ENCODE results near the gene TEX261.
A peak's percentile ranks its signal among the peaks of the same experiment; 100 is the strongest.
"Not testable (repeated sequence)": the region's sequence is repeated elsewhere in the genome, so short reads cannot be mapped to it uniquely, and the experiment has no call there.

Gene TEX261

GRCh38 chr2:70994699-70995425 is at the start of gene TEX261:
TEX261 (minus strand) TSS chr2:70994873; CDS start chr2:70994757, 116 bp downstream.
- DNase-seq, result peak; percentile 95

GRCh38 chr2:71043531-71044407 is 49.1 kb upstream of the TEX261 start:
- no peak for DNase-seq

GRCh38 chr2:71042287-71042686 is 47.6 kb upstream of the TEX261 start:
- DNase-seq, result no peak

- DNase-seq, result not testable (repeated sequence)
Measured at GRCh38 chr2:71036296-71036695, 41.6 kb upstream of the TEX261 start.

GRCh38 chr2:71023553-71024243 is 29.0 kb upstream of the TEX261 start:
- not testable (repeated sequence) for DNase-seq

- DNase-seq, result not testable (repeated sequence)
Measured at GRCh38 chr2:71021394-71021793, 26.7 kb upstream of the TEX261 start.

- not testable (repeated sequence) for DNase-seq
Measured at GRCh38 chr2:71019989-71020388, 25.3 kb upstream of the TEX261 start.

GRCh38 chr2:71018625-71019024 is 24.0 kb upstream of the TEX261 start:
- no peak for DNase-seq

GRCh38 chr2:71011786-71012185 is 17.1 kb upstream of the TEX261 start:
- not testable (repeated sequence) for DNase-seq

- DNase-seq, result no peak
Measured at GRCh38 chr2:71008342-71008741, 13.7 kb upstream of the TEX261 start.

GRCh38 chr2:71006955-71007799 is 12.5 kb upstream of the TEX261 start:
- DNase-seq, result no peak

- no peak for DNase-seq
Measured at GRCh38 chr2:71006323-71006722, 11.7 kb upstream of the TEX261 start.

GRCh38 chr2:71005271-71006202 is 10.9 kb upstream of the TEX261 start:
- DNase-seq, result no peak

GRCh38 chr2:71004857-71005256 is 10.2 kb upstream of the TEX261 start:
- DNase-seq, result no peak

- no peak for DNase-seq
Measured at GRCh38 chr2:71003966-71004755, 9.5 kb upstream of the TEX261 start.

- DNase-seq, result no peak
Measured at GRCh38 chr2:71003396-71003795, 8.7 kb upstream of the TEX261 start.

- peak; percentile 96 for DNase-seq
Measured at GRCh38 chr2:71001981-71002570, 7.4 kb upstream of the TEX261 start.

- DNase-seq, result no peak
Measured at GRCh38 chr2:71001592-71001927, 6.9 kb upstream of the TEX261 start.

GRCh38 chr2:71000780-71001591 is 6.3 kb upstream of the TEX261 start:
- DNase-seq, result peak; percentile 81

Measured in islet precursor cell (in vitro differentiated cells).